Ascending aorta (tissue), 2 donors: ENCODE results near the gene MRPL58. TPM values are rescaled to one million over a fixed set of nuclear protein-coding genes. Genes with fewer than 3 reads are reported as not detected.
"Not testable (repeated sequence)": the region's sequence is repeated elsewhere in the genome, so short reads cannot be mapped to it uniquely, and the experiment has no call there.

Experiments
- DNase-seq, 2 donors: peaks; one replicate each; pipeline ENCODE4 v3.0.0-alpha.2; 2019; ENCODE audit warnings: low spot score in 2 of 2
- H3K27ac ChIP-seq, 2 donors: fragments of 200-600 bp; sonication (generic); one replicate each; pipeline ENCODE4 v1.5.1; 2016 to 2017; ENCODE audit warnings: mild to moderate bottlenecking in 1 of 2
- H3K27me3 ChIP-seq: fragments of 200-600 bp; sonication (generic); one replicate; pipeline ENCODE4 v1.5.1; 2017
- H3K36me3 ChIP-seq, 2 donors: fragments of 200-600 bp; sonication (generic); one replicate each; pipeline ENCODE4 v1.5.1; 2016
- H3K4me1 ChIP-seq, 2 donors: fragments of 200-600 bp; sonication (generic); one replicate each; pipeline ENCODE4 v1.5.1; 2016 to 2017; ENCODE audit warnings: mild to moderate bottlenecking in 1 of 2
- H3K4me3 ChIP-seq, 2 donors: fragments of 200-600 bp; sonication (generic); one replicate each; pipeline ENCODE4 v1.5.1; 2016 to 2017; ENCODE audit warnings: mild to moderate bottlenecking in 1 of 2
- H3K9me3 ChIP-seq, 2 donors: fragments of 200-600 bp; sonication (generic); one replicate each; pipeline ENCODE4 v1.5.1; 2016
- intact Hi-C: fragments of 100-400 bp; cut with DNase I; formaldehyde crosslinking; loops from one replicate; pipeline ENCODE4 v1.15.1; 2023
- total RNA-seq: library from RNA; depleted of rRNA; stranded (reverse); fragments of >200 nt; gene quantifications from one replicate; pipeline ENCODE4 v1.1.0, GENCODE V29; 2016
- TF ChIP-seq, protein P1 (sequence below), 3 experiments: fragments of 200-600 bp in 2 of 3; fragments of 450-650 bp in 1 of 3; sonication (generic) in 2 of 3; IDR thresholded peaks; one replicate each; pipeline ENCODE4 v1.5.1; 2016 to 2019; ENCODE audit warnings: antibody characterized with exemption in 3 of 3, mild to moderate bottlenecking in 1 of 3, moderate library complexity in 1 of 3

The MRPL58 gene
- total RNA-seq, 1 donor from 2014 or later, result 14.5 TPM

GRCh38 chr17:75044716-75045115 is 32.2 kb downstream of the MRPL58 start:
- Histone ChIP-seq H3K36me3 (peaks cover 19 to 27% of the 10 kb centered on the region in 2 donors), H3K4me1 (peaks cover 9 to 13% of the 10 kb centered on the region in 2 donors), H3K27me3 (no peaks in the 10 kb centered on the region), H3K9me3 (no peaks in the 10 kb centered on the region), H3K4me3 (no peak overlapping the region), H3K27ac (no peak overlapping the region)
- intact Hi-C loops, result no loop called here
- TF ChIP-seq, protein P1, sequence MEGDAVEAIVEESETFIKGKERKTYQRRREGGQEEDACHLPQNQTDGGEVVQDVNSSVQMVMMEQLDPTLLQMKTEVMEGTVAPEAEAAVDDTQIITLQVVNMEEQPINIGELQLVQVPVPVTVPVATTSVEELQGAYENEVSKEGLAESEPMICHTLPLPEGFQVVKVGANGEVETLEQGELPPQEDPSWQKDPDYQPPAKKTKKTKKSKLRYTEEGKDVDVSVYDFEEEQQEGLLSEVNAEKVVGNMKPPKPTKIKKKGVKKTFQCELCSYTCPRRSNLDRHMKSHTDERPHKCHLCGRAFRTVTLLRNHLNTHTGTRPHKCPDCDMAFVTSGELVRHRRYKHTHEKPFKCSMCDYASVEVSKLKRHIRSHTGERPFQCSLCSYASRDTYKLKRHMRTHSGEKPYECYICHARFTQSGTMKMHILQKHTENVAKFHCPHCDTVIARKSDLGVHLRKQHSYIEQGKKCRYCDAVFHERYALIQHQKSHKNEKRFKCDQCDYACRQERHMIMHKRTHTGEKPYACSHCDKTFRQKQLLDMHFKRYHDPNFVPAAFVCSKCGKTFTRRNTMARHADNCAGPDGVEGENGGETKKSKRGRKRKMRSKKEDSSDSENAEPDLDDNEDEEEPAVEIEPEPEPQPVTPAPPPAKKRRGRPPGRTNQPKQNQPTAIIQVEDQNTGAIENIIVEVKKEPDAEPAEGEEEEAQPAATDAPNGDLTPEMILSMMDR (IDR thresholded peaks at IDR 0.05), result no peak
- DNase-seq, result no peak

- not testable (repeated sequence) for DNase-seq, H3K27me3 ChIP-seq, H3K9me3 ChIP-seq
- peak overlapping the region; percentile 90 for H3K27ac ChIP-seq
- peak overlapping the region; percentile 64 to 74 for H3K4me3 ChIP-seq
- peaks cover 9 to 13% of the 10 kb centered on the region in 2 donors for H3K4me1 ChIP-seq
- peaks cover 9 to 22% of the 10 kb centered on the region in 2 donors for H3K36me3 ChIP-seq
- intact Hi-C loops, result loop anchor here (1.0 to 2.0 kb wide), 3 partner anchors 11 to 63 kb away; partner anchors contain the start of genes ARMC7 and CDR2L
These were observed 33.5 kb downstream of the MRPL58 start for GRCh38 chr17:75045946-75046406.

DNA sequence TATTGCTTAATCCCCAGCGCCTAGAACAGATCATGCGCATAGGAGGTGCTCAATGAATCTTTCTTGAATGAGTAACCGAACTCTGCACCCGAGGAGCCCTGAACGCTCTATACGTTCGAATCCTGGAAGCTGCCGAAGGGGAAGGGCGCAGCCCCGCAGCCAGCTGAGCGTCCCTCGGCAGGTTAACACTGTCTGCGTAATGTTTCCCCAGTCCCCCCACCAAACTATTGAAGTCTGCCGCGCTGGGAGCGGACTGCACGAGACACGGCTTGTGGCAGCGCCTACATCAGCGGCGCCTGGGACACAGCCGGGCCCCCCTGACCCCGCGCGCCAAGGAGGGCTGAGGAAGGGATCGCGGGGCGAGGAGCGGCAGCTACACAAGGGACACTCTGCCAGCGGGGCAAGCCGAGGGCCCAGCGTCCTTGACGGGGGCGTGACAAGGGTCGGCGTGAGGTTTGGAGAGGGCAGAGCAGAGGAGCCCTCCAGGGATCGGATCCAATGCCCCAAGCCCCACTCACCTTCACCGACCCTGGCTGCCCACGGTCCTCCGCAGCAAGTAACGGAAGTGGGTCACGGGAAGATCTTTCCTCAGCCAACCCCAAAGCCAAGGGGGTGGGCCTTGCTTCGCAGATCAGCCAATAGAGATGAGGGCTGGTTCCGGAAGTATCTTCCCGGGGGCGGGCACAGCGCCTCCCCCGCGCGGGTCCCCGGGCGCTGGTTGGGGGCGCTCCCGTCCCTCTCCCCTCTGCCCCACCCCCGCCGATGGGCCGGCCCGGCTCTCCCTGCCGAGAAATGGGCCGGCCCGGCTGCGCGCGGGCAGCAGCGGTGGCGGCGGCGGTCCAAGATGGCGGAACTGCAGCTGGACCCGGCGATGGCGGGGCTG is 34.2 kb downstream of the MRPL58 start, which contains the start of the genes ATP5PD and KCTD2:
ATP5PD (minus strand) TSS at position 563 of the 883 bp plus-strand sequence. CDS start 4,319 bp downstream, outside the sequence.
KCTD2 (plus strand) TSS at position 819 of the 883 bp plus-strand sequence; CDS start at position 845, 26 bp downstream.
- TF ChIP-seq, protein P1 (IDR thresholded peaks at IDR 0.05), result no peak
- H3K4me3 ChIP-seq, result peak within 1 kb of the TSS; percentile 64 to 74
- no peaks in the 10 kb centered on the region for H3K9me3 ChIP-seq
- H3K27ac ChIP-seq, result peak within 1 kb of the TSS; percentile 90
- peaks cover 9 to 13% of the 10 kb centered on the region in 2 donors for H3K4me1 ChIP-seq
- DNase-seq, result peak; percentile 88 to 98
- H3K27me3 ChIP-seq, result no peaks in the 10 kb centered on the region
- H3K36me3 ChIP-seq, result peaks cover 4 to 15% of the 10 kb centered on the region in 2 donors
- intact Hi-C loops, result loop anchor here (1.0 to 2.0 kb wide), 5 partner anchors 11 to 359 kb away; partner anchors contain the start of genes ARMC7, CDR2L, GRB2 and NUP85

DNA sequence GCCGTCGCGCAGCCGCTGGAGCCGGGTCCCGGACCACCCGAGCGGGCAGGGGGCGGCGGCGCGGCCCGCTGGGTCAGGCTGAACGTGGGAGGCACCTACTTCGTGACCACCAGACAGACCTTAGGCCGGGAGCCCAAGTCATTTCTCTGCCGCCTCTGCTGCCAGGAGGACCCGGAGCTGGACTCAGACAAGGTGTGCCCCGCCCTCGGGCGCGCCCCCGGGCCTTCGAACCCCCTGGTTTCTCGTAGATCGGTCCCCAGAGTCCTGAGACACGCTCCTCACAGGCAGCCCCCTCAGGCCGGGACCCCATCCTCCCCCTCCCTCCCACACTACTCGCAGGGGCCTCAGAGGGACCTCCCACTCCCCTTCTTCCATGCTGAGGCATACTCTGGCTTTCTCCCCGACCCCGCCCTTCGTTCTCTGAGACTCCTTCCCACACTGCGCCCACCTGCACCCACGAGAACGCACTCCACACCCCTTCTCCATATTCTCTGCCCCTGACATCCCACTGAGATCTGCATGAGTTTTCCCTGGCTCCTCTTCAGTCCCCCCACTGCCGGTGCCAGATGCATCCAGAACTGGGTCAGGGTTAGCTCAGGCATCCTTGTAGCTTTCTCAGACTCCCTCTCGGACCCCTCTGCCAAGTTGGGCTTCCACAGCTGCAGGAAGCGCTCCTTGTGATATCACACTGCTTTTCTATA is 35.1 kb downstream of the MRPL58 start:
- Histone ChIP-seq H3K9me3 (no peaks in the 10 kb centered on the region), H3K36me3 (peaks cover 0 to 11% of the 10 kb centered on the region in 2 donors), H3K27me3 (no peaks in the 10 kb centered on the region), H3K4me1 (peaks cover 9 to 13% of the 10 kb centered on the region in 2 donors), H3K27ac (peak overlapping the region; percentile 90), H3K4me3 (peak overlapping the region; percentile 64 to 74)
- intact Hi-C loops, result loop anchor here (1.0 to 2.0 kb wide), 3 partner anchors 61 to 358 kb away; partner anchors contain the start of genes ARMC7, GRB2 and NUP85
- TF ChIP-seq, protein P1 (IDR thresholded peaks at IDR 0.05), result no peak
- peak in 1 of 2 donors; percentile 69 for DNase-seq

GRCh38 chr17:75048249-75048878 is 35.9 kb downstream of the MRPL58 start:
- TF ChIP-seq, protein P1 (IDR thresholded peaks at IDR 0.05), result no peak
- H3K27me3 ChIP-seq, result no peaks in the 10 kb centered on the region
- H3K4me3 ChIP-seq, result peak overlapping the region; percentile 64 to 74
- H3K9me3 ChIP-seq, result no peaks in the 10 kb centered on the region
- peaks cover 9 to 13% of the 10 kb centered on the region in 2 donors for H3K4me1 ChIP-seq
- H3K36me3 ChIP-seq, result peaks cover 6 to 18% of the 10 kb centered on the region in 2 donors
- intact Hi-C loops, result no loop called here
- peak in 1 of 2 donors; percentile 73 for DNase-seq
- H3K27ac ChIP-seq, result peak overlapping the region; percentile 90
